SHP77 treated with DMSO at 0.1 percent for 48 hours (cell line): ENCODE data around the gene RTKN2.
"Not testable (repeated sequence)": the region's sequence is repeated elsewhere in the genome, so short reads cannot be mapped to it uniquely, and the experiment has no call there.

Experiments used
- DNase-seq: peaks from one replicate; lab custom pipeline; 2025; lab: John Stamatoyannopoulos, UW

RTKN2 gene

GRCh38 chr10:62258926-62259325 is 9.7 kb downstream of the RTKN2 start:
- no peak for DNase-seq

- no peak for DNase-seq
Observed at GRCh38 chr10:62253704-62254103, 14.9 kb downstream of the RTKN2 start.

DNA sequence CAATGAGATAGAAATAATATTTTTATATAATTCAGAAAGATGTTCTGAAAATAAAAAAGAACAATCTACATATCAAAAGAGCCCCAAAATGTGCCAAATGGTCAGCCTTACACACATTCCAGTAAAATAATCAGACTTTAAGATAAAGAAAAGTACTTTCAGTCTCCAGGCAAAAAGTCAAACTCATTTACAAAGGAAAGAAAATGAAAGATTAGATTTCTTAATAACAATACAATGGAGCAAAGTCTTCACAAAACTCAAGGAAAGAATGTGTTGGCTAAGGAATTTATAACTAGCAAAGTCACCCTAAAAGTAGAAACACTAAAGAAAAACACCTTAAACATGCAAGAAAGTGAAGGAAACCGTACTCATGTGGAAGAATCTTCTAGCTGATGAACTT is 16.6 kb downstream of the RTKN2 start:
- no peak for DNase-seq

GRCh38 chr10:62250594-62251198 is 17.9 kb downstream of the RTKN2 start:
- DNase-seq: no peak

GRCh38 chr10:62249957-62250356 is 18.7 kb downstream of the RTKN2 start:
- no peak for DNase-seq

GRCh38 chr10:62248465-62248864 is 20.2 kb downstream of the RTKN2 start:
- DNase-seq: no peak

GRCh38 chr10:62244785-62245467 is 23.7 kb downstream of the RTKN2 start:
- no peak for DNase-seq

DNA sequence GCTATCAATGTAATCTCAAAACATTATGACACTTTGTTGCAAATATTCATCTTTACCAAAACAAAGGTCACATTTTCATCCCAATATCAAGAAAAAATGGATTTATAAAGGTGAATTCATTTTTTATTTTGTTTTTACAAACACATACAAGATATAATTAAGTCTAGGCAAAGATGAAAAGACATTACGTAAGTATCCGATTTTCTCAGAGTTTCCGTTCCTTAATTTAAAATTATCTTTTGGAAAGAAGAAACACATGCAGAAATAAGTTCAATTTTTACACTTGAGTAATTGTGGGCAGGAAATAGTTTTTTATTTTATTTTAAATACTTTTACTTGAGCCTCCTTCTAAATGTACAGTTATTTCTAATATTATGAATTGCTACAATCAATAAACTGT is 24.6 kb downstream of the RTKN2 start:
- no peak for DNase-seq

GRCh38 chr10:62243647-62243997 is 25.0 kb downstream of the RTKN2 start:
- no peak for DNase-seq

DNA sequence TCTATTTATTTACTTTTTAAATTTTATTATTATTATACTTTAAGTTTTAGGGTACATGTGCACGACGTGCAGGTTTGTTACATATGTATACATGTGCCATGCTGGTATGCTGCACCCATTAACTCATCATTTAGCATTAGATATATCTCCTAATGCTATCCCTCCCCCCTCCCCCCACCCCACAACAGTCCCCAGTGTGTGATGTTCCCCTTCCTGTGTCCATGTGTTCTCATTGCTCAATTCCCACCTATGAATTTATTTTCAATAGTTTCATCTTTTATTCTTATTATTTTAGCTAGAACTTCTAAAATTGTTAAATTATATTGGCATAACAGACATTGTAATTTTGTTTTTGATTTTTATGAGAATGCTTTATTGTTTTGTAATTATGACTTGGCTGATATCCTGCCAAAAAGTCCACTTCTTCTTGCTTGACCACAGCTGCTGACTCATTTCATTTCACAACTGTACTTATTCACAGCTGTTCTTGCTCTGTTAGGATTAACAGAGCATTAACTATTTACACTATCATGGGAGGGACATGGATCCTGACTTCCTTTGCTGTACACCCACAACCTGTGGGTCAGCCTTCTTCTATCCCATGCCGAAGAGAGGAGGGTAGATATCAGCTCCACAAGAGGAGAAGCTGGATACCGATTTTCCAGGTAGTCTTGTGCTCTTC is 25.5 kb downstream of the RTKN2 start:
- peak; percentile 12 for DNase-seq

GRCh38 chr10:62241521-62241920 is 27.1 kb downstream of the RTKN2 start:
- not testable (repeated sequence) for DNase-seq

- no peak for DNase-seq
Observed at GRCh38 chr10:62239994-62240393, 28.6 kb downstream of the RTKN2 start.

- DNase-seq: no peak
Observed at GRCh38 chr10:62238880-62239279, 29.8 kb downstream of the RTKN2 start.

- no peak for DNase-seq
Observed at GRCh38 chr10:62237966-62238365, 30.7 kb downstream of the RTKN2 start.

DNA sequence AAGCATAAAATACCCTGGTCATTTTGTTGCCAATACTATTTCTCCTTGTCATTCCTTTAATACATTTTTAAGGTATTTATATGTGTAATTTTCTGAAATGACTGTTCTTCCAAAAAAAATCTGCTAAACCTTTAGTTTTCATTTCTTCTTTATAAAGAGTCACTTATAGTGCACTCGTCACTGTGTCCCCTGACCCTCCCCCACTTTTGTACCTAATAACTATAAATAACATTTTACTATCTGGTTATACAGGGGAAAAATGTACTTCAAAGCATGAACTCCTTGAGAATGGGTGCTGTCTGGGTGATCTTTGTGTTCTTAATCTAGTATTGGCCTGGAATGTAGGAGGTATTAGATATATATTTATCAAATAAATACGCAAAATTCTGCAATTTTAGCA is 31.1 kb downstream of the RTKN2 start:
- DNase-seq: no peak

DNA sequence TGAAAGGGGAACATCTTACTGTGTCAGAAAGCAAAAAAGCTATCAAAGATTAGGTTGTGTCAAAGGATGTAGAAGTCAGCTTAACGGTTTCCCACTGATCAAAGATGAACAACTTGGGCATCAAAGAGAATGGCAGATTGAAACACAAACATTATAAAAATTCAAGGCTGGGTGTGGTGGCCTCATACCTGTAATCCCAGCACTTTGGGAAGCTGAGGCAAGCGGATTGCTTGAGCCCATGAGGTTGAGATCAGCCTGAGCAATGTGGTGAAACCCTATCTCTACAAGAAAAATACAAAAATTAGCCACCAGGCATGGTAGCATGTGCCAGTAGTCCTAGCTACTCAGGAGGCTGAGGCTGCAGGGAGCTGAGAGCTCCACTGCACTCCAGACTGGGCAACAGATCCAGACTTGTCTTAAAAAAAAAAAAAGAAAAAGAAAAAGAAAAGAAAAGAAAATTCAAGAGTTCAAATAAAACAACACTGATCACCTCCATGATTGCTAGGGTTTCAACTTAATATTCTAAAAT is 34.5 kb downstream of the RTKN2 start:
- no peak for DNase-seq

- no peak for DNase-seq
Observed at GRCh38 chr10:62233356-62234076, 35.1 kb downstream of the RTKN2 start.

GRCh38 chr10:62231805-62232204 is 36.8 kb downstream of the RTKN2 start:
- DNase-seq: no peak

- DNase-seq: no peak
Observed at GRCh38 chr10:62231371-62231770, 37.3 kb downstream of the RTKN2 start.

DNA sequence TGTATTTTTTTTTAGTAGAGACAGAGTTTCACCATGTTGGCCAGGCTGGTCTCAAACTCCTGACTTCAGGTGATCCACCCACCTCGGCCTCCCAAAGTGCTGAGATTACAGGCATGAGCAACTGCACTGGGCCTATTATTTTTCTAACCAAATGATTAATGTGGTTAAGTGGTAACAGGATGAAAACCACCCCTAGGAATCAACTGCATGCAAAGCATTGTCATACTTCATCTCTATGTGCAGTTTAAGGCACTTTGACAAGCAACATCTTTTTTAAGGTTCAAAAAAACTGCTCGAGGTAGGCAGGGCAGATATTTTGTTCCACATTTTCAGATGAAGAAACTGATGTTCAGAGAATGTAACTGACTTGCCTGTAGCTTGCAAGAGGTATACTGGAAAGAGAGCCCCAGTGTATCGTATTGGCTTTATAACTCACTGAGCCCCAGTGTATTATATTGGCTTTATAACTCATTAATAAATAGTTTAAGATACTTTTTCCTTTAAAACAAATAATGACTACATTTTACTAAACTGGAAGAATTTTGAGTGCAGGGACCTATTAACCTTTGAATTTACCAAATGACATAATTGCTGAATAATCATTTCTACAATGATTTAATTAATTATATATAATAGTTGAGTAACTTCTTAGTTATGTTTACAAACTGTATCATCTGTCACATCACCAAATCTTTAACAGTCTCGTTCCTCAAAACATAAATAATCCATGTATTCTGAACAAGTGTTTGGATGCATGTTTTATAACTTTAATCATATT is 38.1 kb downstream of the RTKN2 start:
- no peak for DNase-seq

- no peak for DNase-seq
Observed at GRCh38 chr10:62225362-62225761, 43.3 kb downstream of the RTKN2 start.

GRCh38 chr10:62224606-62225005 is 44.0 kb downstream of the RTKN2 start:
- DNase-seq: no peak
